GM12864 (cell line): ENCODE data around the gene WDR86.

Source experiments
- DNase-seq: peaks from one replicate; pipeline ENCODE4 v3.0.0-alpha.2; 2011; ENCODE audit warnings: low read depth
- H3K4me3 ChIP-seq: 2 replicates; pipeline ENCODE4 v1.5.1; 2011; ENCODE audit warnings: mild to moderate bottlenecking, low read depth, low read length, control low read depth
- TF ChIP-seq, protein P1 (sequence below): IDR thresholded peaks from 2 replicates; pipeline ENCODE4 v1.5.1; 2011; ENCODE audit warnings: low read depth, mild to moderate bottlenecking, moderate library complexity, low read length, control low read depth, inconsistent platforms; ENCODE audit errors: missing control alignments

Gene WDR86

DNA sequence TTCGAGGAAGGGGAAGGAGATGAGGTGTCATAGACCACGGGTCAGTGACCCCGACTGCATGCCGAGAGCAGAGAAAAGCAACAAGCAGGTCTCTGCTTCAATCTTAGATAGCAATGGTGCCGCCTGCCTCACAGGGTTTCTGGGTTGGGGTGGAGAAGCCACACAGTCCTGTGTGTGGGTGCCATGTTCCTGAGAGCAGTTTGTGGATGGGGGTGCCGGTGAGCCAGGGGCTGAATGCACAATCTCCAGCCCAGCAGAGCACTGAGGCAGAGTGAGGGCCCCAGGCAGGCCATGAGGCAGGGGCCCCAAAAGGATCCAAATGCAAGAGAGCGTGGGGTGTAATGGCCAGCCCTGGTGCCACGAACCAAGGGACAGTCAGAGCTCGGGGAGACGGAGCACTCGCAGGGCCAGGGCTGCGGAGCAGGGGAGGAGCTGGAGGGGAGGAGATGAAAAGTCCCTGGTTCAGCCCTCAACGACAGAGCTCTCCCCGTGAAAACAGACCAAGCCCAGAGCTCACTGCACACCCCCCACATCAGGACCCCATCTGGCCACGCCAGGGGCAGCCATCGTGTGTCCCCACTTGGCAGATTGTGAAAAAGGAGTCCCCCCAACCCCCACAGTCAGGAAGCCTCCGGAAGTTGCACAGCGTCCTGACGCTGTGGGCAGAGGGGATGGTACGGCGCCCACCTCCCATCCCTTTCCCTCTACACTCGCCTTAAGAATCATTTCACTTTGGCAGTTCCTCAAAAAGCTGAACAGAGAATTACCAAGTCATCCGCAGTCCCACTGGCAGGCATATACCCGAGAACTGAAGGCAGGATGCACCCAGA lies 19.9 kb downstream of the WDR86 start:
- DNase-seq, result no peak

DNA sequence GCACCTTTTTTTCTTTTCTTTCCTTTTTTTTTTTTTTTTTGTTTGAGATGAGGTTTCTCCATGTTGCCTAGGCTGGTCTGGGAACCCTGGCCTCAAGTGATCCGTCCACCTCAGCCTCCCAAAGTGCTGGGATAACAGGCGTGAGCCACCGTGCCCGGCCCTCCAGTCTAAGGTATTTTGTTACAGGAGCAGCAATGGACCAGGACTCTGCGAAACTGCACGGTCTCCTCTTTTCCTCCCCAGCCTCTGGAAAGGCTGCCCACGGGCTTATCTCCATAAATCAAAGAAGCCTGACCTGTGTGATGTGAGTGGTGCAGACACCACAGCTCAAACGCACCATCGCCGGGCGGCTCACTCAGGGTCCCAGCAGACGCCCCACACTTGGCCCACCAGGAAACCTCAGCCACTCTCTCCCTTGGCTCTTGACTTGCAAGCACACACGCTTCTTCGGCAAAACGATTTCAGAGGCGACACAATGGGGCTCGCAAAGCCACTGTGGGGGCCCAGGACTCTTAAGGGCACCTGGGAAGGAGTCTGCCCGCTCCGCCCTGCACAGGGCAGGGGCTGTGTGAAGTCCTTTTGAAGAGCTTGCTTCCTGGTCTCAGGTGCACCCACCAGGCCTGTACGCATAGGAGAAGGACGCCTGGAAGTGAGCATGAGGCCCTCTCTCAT lies 20.6 kb downstream of the WDR86 start:
- H3K4me3 ChIP-seq, result no peak overlapping the region
- DNase-seq, result no peak
- TF ChIP-seq, protein P1, sequence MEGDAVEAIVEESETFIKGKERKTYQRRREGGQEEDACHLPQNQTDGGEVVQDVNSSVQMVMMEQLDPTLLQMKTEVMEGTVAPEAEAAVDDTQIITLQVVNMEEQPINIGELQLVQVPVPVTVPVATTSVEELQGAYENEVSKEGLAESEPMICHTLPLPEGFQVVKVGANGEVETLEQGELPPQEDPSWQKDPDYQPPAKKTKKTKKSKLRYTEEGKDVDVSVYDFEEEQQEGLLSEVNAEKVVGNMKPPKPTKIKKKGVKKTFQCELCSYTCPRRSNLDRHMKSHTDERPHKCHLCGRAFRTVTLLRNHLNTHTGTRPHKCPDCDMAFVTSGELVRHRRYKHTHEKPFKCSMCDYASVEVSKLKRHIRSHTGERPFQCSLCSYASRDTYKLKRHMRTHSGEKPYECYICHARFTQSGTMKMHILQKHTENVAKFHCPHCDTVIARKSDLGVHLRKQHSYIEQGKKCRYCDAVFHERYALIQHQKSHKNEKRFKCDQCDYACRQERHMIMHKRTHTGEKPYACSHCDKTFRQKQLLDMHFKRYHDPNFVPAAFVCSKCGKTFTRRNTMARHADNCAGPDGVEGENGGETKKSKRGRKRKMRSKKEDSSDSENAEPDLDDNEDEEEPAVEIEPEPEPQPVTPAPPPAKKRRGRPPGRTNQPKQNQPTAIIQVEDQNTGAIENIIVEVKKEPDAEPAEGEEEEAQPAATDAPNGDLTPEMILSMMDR, result no peak

More for the DNA sequence above, 19.9 kb downstream of the WDR86 start:
- TF ChIP-seq, protein P1, result no peak
- no peak overlapping the region for H3K4me3 ChIP-seq

DNA sequence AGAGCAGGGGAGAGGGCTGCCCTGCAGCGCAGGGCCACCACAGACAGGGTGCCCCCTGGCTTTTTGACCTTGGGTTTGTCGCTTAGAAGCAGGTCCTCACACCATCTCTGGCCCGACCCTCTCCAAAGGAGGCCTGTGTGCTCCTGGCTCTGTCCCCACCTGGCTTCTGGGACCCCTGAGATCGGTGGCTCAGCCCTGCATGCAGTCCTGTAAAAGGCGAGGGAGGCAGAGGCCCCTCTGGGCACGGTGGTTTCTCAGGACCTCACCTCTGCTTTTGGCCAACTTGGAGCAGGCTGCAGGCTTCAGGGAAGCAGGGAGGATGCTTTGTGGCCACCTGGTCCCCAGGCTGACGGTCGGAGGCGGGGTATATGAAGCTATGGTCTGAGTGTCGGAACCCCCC lies 21.4 kb downstream of the WDR86 start:
- DNase-seq, result no peak
- H3K4me3 ChIP-seq, result no peak overlapping the region
- TF ChIP-seq, protein P1, result no peak

DNA sequence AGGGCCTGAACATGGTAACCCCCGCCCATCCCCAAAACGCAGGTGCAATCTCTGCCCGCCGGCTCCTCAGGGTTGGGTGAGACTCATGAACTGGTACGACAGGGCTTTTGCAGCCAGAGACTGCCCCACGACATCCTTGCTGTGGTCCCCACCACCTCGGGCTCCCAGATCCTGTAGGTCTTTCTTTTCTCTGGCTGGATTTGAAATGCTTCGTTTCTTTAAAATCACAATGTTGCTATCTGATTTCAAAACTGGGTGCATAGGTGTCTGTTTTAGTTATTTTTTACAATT lies 21.9 kb downstream of the WDR86 start:
- TF ChIP-seq, protein P1, result no peak
- DNase-seq, result no peak
- H3K4me3 ChIP-seq, result no peak overlapping the region

DNA sequence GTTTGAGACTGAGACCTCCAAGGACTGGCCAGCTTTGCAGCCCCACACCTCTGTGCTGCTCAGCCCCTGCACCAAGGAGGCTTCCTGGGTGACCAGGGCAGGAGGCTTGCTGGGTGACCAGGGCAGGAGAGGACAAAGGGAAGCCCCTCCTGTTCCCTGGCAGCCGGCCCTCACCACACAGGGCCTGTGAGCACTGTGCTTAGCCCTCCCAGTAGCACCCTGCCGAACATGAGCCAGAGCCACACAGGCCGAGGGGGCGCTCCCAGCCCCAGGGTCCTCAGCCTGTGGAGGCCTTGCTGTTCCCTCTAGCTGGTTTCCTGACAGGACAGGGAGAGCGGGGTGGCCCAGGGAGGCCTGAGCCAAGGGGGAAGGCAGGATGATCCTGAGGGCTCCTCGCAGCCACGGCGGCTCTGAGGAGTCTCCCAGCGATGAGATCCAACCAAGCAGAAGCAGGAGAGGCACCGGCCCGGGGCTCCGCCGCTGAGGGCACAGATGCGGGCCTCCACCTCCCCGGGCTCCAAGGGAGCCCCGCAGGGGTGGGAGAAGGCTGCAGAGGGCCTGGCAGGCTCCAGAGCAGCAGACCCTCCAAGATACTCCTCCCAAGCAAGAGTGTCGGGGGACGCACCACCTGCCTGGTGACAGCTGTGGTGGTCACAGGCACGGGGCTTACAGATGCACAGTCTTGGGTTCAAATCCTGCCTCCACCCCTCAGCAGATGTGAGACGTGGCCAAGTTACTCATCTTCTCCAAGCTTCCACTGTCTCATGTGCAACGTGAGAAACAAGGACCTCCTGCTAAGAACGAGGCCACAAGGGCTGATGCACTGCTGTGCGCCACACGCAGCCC lies 22.5 kb downstream of the WDR86 start:
- TF ChIP-seq, protein P1, result no peak
- no peak overlapping the region for H3K4me3 ChIP-seq
- no peak for DNase-seq

DNA sequence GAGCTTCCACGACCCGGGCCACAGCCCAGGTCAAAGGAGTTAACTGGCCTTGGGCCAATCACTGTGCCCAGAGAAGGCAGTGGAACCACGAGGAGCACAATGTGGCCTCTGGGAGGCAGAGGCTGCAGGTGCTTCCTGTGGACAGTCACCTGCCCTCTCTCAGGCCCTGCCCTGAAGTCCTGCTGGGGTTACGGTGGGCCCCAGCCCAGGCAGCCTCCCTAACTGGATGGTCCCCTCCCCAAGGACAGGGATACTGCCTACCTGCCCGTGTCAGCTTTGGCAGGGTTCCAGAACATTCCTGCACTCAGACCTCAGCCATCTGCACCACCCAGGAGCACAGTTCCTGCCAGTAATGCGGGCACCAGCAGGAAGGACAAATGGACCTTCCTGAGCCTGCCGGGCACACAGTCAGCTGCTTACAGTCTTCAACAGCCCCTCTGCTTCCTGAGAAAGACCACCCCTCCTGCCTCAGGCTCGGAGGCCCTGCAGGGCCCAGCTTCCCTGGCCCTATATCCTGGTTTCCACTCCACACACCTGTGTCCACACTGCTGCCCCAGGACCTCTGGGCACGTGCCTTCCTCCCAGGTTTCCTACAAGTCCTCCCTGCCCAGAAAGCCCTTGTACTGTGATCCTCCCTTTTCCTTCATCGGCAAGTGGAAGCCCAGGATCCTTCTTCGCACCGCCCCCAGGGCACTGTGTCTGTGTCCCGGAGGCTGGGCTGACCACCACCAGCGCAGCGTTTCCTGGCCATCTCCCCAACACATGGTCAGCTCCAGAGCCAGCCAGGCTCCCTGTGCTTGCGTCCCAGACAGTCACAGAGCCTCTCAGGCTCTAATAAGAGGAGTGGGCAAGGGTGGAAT lies 23.3 kb downstream of the WDR86 start:
- TF ChIP-seq, protein P1, result no peak
- no peak overlapping the region for H3K4me3 ChIP-seq
- DNase-seq, result no peak
